Astrocyte (in vitro differentiated cells and primary cell): ENCODE results near the gene GPN2.

Source experiments
- EZH2 ChIP-seq: IDR thresholded peaks from 2 replicates; pipeline ENCODE4 v1.6.1; 2012; ENCODE audit warnings: mild to moderate bottlenecking, low read length, inconsistent platforms; ENCODE audit not compliant: insufficient read depth
- TF ChIP-seq, protein P1 (sequence below): IDR thresholded peaks from 2 replicates; pipeline ENCODE4 v1.5.1; 2011; ENCODE audit warnings: low read depth, mild to moderate bottlenecking, inconsistent platforms, low read length, moderate library complexity; ENCODE audit not compliant: insufficient read depth

DNA sequence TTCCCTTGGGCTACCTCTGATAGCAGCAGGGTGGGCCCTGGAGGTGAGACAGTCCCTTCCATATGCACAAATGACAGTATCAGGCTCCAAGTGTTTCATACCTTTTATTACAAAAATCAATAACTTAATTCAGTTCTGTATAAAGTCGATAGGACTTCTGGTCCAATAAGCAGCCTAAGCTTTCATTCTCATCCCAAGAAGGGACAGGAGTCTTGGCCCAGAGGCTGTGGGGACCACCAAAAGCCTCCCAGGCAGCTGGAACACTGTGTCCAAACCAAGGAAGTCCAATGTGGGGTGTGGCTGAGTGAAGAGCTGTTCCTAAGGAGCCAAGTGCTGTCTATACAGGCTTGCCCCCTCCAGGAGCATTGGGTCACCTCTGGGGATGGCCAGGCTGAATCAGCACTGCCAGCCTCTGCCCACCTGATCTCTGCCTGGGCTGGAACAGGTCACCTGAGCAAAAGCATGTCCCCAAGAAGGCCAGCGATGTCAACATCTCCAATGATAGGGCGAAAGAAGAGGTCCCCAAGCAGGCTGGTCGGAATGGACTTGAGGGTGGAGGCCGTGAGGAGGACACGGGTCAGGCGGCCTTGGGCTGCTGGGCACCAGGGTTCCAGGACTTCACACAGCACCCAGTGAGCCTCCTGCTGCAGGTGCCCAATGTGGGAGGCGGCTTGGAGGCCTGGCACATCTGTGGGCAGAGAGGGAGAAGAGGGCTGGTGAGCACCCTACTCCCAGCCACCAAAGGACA, 21.5 kb upstream of the GPN2 start:
- TF ChIP-seq, protein P1, sequence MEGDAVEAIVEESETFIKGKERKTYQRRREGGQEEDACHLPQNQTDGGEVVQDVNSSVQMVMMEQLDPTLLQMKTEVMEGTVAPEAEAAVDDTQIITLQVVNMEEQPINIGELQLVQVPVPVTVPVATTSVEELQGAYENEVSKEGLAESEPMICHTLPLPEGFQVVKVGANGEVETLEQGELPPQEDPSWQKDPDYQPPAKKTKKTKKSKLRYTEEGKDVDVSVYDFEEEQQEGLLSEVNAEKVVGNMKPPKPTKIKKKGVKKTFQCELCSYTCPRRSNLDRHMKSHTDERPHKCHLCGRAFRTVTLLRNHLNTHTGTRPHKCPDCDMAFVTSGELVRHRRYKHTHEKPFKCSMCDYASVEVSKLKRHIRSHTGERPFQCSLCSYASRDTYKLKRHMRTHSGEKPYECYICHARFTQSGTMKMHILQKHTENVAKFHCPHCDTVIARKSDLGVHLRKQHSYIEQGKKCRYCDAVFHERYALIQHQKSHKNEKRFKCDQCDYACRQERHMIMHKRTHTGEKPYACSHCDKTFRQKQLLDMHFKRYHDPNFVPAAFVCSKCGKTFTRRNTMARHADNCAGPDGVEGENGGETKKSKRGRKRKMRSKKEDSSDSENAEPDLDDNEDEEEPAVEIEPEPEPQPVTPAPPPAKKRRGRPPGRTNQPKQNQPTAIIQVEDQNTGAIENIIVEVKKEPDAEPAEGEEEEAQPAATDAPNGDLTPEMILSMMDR: no peak
- no peak for TF ChIP-seq EZH2
